Neural cell (in vitro differentiated cells): Measurements from ENCODE around the gene ESR1. TPM values are rescaled to one million over a fixed set of nuclear protein-coding genes. Genes with fewer than 3 reads are reported as not detected.

ENCODE experiments used
- H2AFZ ChIP-seq: fragments of 200-600, 300-800 bp; sonication (generic), shearing (Covaris generic); 2 replicates; pipeline ENCODE4 v1.6.0; 2014; ENCODE audit warnings: low read depth, mild to moderate bottlenecking, antibody characterized with exemption, low read length, moderate library complexity
- H3F3A ChIP-seq: fragments of 200-600 bp; shearing (Covaris generic); 2 replicates; pipeline ENCODE4 v1.6.1; 2016; ENCODE audit warnings: mild to moderate bottlenecking, moderate library complexity, mixed read lengths, antibody characterized with exemption, low read length; ENCODE audit not compliant: insufficient read depth, poor library complexity, severe bottlenecking
- H3K27ac ChIP-seq: fragments of 200-600, 300-800 bp; sonication (generic), shearing (Covaris generic); 2 replicates; pipeline ENCODE4 v1.5.1; 2014; ENCODE audit warnings: mild to moderate bottlenecking, low read length, moderate library complexity
- H3K27me3 ChIP-seq: fragments of 300-800, 200-600 bp; sonication (generic), shearing (Covaris generic); 2 replicates; pipeline ENCODE4 v1.6.0; 2014; ENCODE audit warnings: mild to moderate bottlenecking, low read depth, low read length, moderate library complexity; ENCODE audit not compliant: insufficient read depth
- H3K36me3 ChIP-seq: fragments of 300-800, 200-600 bp; sonication (generic), shearing (Covaris generic); 2 replicates; pipeline ENCODE4 v1.5.1; 2014; ENCODE audit warnings: mild to moderate bottlenecking, antibody characterized with exemption, low read length, moderate library complexity; ENCODE audit not compliant: insufficient read depth
- H3K4me2 ChIP-seq: fragments of 300-800, 200-600 bp; sonication (generic), shearing (Covaris generic); 2 replicates; pipeline ENCODE4 v1.6.0; 2014; ENCODE audit warnings: mild to moderate bottlenecking, low read length
- H3K4me3 ChIP-seq: fragments of 300-800, 200-600 bp; sonication (generic), shearing (Covaris generic); 2 replicates; pipeline ENCODE4 v1.5.1; 2014; ENCODE audit warnings: mild to moderate bottlenecking, low read length, moderate library complexity
- H3K79me2 ChIP-seq: fragments of 200-600 bp; shearing (Covaris generic); replicated peaks from 2 replicates; pipeline ENCODE4 v1.6.0; 2014; ENCODE audit warnings: mild to moderate bottlenecking, low read length, moderate library complexity; ENCODE audit not compliant: insufficient read depth
- H3K9ac ChIP-seq: fragments of 300-800, 200-600 bp; sonication (generic), shearing (Covaris generic); 2 replicates; pipeline ENCODE4 v1.6.1; 2016; ENCODE audit warnings: mild to moderate bottlenecking, low read length, mixed read lengths
- H3K9me2 ChIP-seq: fragments of 200-600 bp; shearing (Covaris generic); 2 replicates; pipeline ENCODE4 v1.6.1; 2016; ENCODE audit warnings: mild to moderate bottlenecking, low read length, mixed read lengths; ENCODE audit not compliant: insufficient read depth
- H3K9me3 ChIP-seq: fragments of 200-600, 300-800 bp; sonication (generic), shearing (Covaris generic); 2 replicates; pipeline ENCODE4 v1.6.1; 2016; ENCODE audit warnings: mild to moderate bottlenecking, mixed run types, low read length, moderate library complexity, mixed read lengths
- H4K20me1 ChIP-seq: fragments of 200-600 bp; shearing (Covaris generic); 2 replicates; pipeline ENCODE4 v1.6.1; 2016; ENCODE audit warnings: mild to moderate bottlenecking, mixed run types; ENCODE audit not compliant: insufficient read depth
- EP300 ChIP-seq: fragments of 450-650 bp; conservative IDR thresholded peaks from 2 replicates; pipeline ENCODE4 v1.6.1; 2014; ENCODE audit warnings: antibody characterized with exemption, mild to moderate bottlenecking, moderate library complexity; ENCODE audit not compliant: poor library complexity, severe bottlenecking
- EZH2 ChIP-seq: fragments of 200-600, 300-800 bp; shearing (Covaris generic), sonication (generic); IDR thresholded peaks from 2 replicates; pipeline ENCODE4 v1.6.1; 2014; ENCODE audit warnings: antibody characterized with exemption, low read length, borderline replicate concordance, mild to moderate bottlenecking; ENCODE audit not compliant: insufficient read depth, poor library complexity, severe bottlenecking
- MXI1 ChIP-seq: fragments of 450-650 bp; conservative IDR thresholded peaks from 2 replicates; pipeline ENCODE4 v1.6.1; 2014; ENCODE audit warnings: antibody characterized with exemption, mild to moderate bottlenecking; ENCODE audit not compliant: poor library complexity, severe bottlenecking
- POLR2AphosphoS5 ChIP-seq: IDR thresholded peaks from 2 replicates; pipeline ENCODE4 v1.6.1; 2012
- RAD21 ChIP-seq: fragments of 450-650 bp; conservative IDR thresholded peaks from 2 replicates; pipeline ENCODE4 v1.6.1; 2014; ENCODE audit warnings: antibody characterized with exemption, mild to moderate bottlenecking, moderate library complexity
- REST ChIP-seq: IDR thresholded peaks from 2 replicates; pipeline ENCODE4 v1.6.1; 2012; ENCODE audit warnings: borderline replicate concordance
- SMC3 ChIP-seq: fragments of 450-650 bp; conservative IDR thresholded peaks from 2 replicates; pipeline ENCODE4 v1.6.1; 2014; ENCODE audit warnings: antibody characterized with exemption, mild to moderate bottlenecking, moderate library complexity; ENCODE audit not compliant: poor library complexity
- TAF1 ChIP-seq: IDR thresholded peaks from 2 replicates; pipeline ENCODE4 v1.6.1; 2012; ENCODE audit warnings: low read depth
- polyA plus RNA-seq: library from polyadenylated mRNA; depleted of rRNA; stranded (reverse); fragments of >200 nt; gene quantifications from 2 replicates; pipeline ENCODE4 v1.2.3, GENCODE V29; 2014
- TF ChIP-seq, protein P1 (sequence below): fragments of 450-650 bp; IDR thresholded peaks from 2 replicates; pipeline ENCODE4 v1.5.1; 2014; ENCODE audit warnings: antibody characterized with exemption, mild to moderate bottlenecking, moderate library complexity; ENCODE audit not compliant: poor library complexity, severe bottlenecking

The ESR1 gene
- polyA plus RNA-seq, 1 donor from 2014 or later = 0.14 TPM

GRCh38 chr6:152098683-152099082 is 291.2 kb downstream of the ESR1 start:
- H3K27ac ChIP-seq = no peak overlapping the region
- no peaks in the 10 kb centered on the region for H3K79me2 ChIP-seq
- no peaks in the 10 kb centered on the region for H3K27me3 ChIP-seq
- H3K9ac ChIP-seq = no peak overlapping the region
- no peaks in the 10 kb centered on the region for H3K9me3 ChIP-seq
- no peak overlapping the region for H3K4me3 ChIP-seq
- no peaks in the 10 kb centered on the region for H3F3A ChIP-seq
- no peak overlapping the region for H2AFZ ChIP-seq
- no peak overlapping the region for H3K4me2 ChIP-seq
- H3K36me3 ChIP-seq = no peaks in the 10 kb centered on the region
- H3K9me2 ChIP-seq = no peaks in the 10 kb centered on the region
- H4K20me1 ChIP-seq = no peaks in the 10 kb centered on the region
- TF ChIP-seq TAF1 = no peak
- no peak for TF ChIP-seq RAD21
- TF ChIP-seq SMC3 = no peak
- no peak for TF ChIP-seq MXI1
- TF ChIP-seq POLR2AphosphoS5 = no peak
- no peak for TF ChIP-seq EP300
- no peak for TF ChIP-seq REST

GRCh38 chr6:152099446-152100182 is 292.1 kb downstream of the ESR1 start:
- Histone ChIP-seq H3K79me2 (no peaks in the 10 kb centered on the region), H3K4me3 (no peak overlapping the region), H3K9me2 (no peaks in the 10 kb centered on the region), H4K20me1 (no peaks in the 10 kb centered on the region), H3K4me2 (no peak overlapping the region), H3K9me3 (no peaks in the 10 kb centered on the region), H3F3A (no peaks in the 10 kb centered on the region), H2AFZ (no peak overlapping the region), H3K9ac (no peak overlapping the region), H3K27ac (no peak overlapping the region), H3K36me3 (no peaks in the 10 kb centered on the region), H3K27me3 (no peaks in the 10 kb centered on the region)
- TF ChIP-seq RAD21 (no peak), EZH2 (no peak), REST (no peak), TAF1 (no peak), POLR2AphosphoS5 (no peak), EP300 (no peak), SMC3 (no peak), MXI1 (no peak)
- TF ChIP-seq, protein P1, sequence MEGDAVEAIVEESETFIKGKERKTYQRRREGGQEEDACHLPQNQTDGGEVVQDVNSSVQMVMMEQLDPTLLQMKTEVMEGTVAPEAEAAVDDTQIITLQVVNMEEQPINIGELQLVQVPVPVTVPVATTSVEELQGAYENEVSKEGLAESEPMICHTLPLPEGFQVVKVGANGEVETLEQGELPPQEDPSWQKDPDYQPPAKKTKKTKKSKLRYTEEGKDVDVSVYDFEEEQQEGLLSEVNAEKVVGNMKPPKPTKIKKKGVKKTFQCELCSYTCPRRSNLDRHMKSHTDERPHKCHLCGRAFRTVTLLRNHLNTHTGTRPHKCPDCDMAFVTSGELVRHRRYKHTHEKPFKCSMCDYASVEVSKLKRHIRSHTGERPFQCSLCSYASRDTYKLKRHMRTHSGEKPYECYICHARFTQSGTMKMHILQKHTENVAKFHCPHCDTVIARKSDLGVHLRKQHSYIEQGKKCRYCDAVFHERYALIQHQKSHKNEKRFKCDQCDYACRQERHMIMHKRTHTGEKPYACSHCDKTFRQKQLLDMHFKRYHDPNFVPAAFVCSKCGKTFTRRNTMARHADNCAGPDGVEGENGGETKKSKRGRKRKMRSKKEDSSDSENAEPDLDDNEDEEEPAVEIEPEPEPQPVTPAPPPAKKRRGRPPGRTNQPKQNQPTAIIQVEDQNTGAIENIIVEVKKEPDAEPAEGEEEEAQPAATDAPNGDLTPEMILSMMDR = no peak
